HG02759 (cell line): ENCODE measurements around the gene EEFSEC.

Experiments
- ATAC-seq: cut with Tn5 transposase; IDR thresholded peaks from one replicate; pipeline ENCODE4 v1.9.1; 2021; ENCODE audit warnings: mild to moderate bottlenecking, moderate library complexity; ENCODE audit not compliant: unreplicated experiment

Gene EEFSEC

GRCh38 chr3:128215800-128216495 is 62.7 kb downstream of the EEFSEC start:
- no peak for ATAC-seq

- ATAC-seq: no peak
Observed at GRCh38 chr3:128217702-128218547, 64.6 kb downstream of the EEFSEC start.

- ATAC-seq: no peak
Observed at GRCh38 chr3:128218548-128219257, 65.4 kb downstream of the EEFSEC start.

GRCh38 chr3:128221328-128221727 is 68.0 kb downstream of the EEFSEC start:
- ATAC-seq: no peak

GRCh38 chr3:128222796-128223385 is 69.6 kb downstream of the EEFSEC start:
- no peak for ATAC-seq

GRCh38 chr3:128226186-128226725 is 73.0 kb downstream of the EEFSEC start:
- ATAC-seq: no peak

- ATAC-seq: no peak
Observed at GRCh38 chr3:128226795-128227395, 73.6 kb downstream of the EEFSEC start.

- no peak for ATAC-seq
Observed at GRCh38 chr3:128227507-128227906, 74.2 kb downstream of the EEFSEC start.

- no peak for ATAC-seq
Observed at GRCh38 chr3:128228366-128228910, 75.2 kb downstream of the EEFSEC start.

- ATAC-seq: no peak
Observed at GRCh38 chr3:128229106-128229857, 76.0 kb downstream of the EEFSEC start.

GRCh38 chr3:128231606-128232005 is 78.3 kb downstream of the EEFSEC start:
- no peak for ATAC-seq

- ATAC-seq: no peak
Observed at GRCh38 chr3:128232376-128233178, 79.3 kb downstream of the EEFSEC start.

GRCh38 chr3:128235207-128235926 is 82.1 kb downstream of the EEFSEC start:
- no peak for ATAC-seq

GRCh38 chr3:128236657-128237056 is 83.4 kb downstream of the EEFSEC start:
- no peak for ATAC-seq

GRCh38 chr3:128237348-128238183 is 84.3 kb downstream of the EEFSEC start:
- ATAC-seq: no peak

GRCh38 chr3:128238184-128238489 is 84.9 kb downstream of the EEFSEC start:
- no peak for ATAC-seq

- no peak for ATAC-seq
Observed at GRCh38 chr3:128239304-128239703, 86.0 kb downstream of the EEFSEC start.
